Transverse colon (tissue), 4 donors: ENCODE data around the gene CD163. TPM values are rescaled to one million over a fixed set of nuclear protein-coding genes. Genes with fewer than 3 reads are reported as not detected.

Source experiments
- DNase-seq: peaks from one replicate; pipeline ENCODE4 v3.0.0-alpha.2; 2019
- H3K27ac ChIP-seq, 4 donors: fragments of 200-600 bp; sonication (generic); 2 replicates each; pipeline ENCODE4 v1.5.1; 2016 to 2018; ENCODE audit warnings: inconsistent platforms in 4 of 4
- H3K27me3 ChIP-seq: fragments of 200-600 bp; sonication (generic); 2 replicates; pipeline ENCODE4 v1.5.1; 2017; ENCODE audit warnings: inconsistent platforms
- H3K36me3 ChIP-seq, 4 donors: fragments of 200-600 bp; sonication (generic); 2 replicates each; pipeline ENCODE4 v1.5.1; 2017 to 2019; ENCODE audit warnings: inconsistent platforms in 4 of 4
- H3K4me1 ChIP-seq, 4 donors: fragments of 200-600 bp; sonication (generic); 2 replicates each; pipeline ENCODE4 v1.5.1; 2017 to 2020; ENCODE audit warnings: inconsistent platforms in 4 of 4
- H3K4me3 ChIP-seq, 4 donors: fragments of 200-600 bp; sonication (generic); 1 replicate in 1 of 4; 2 replicates in 3 of 4; pipeline versions ENCODE4 v1.5.1 to v1.6.1; 2017 to 2019; ENCODE audit warnings: inconsistent platforms in 4 of 4
- H3K9me3 ChIP-seq, 2 donors: fragments of 200-600 bp; sonication (generic); 2 replicates each; pipeline ENCODE4 v1.5.1; 2017 to 2019; ENCODE audit warnings: inconsistent platforms in 2 of 2
- CTCF ChIP-seq, 5 experiments: fragments of 200-600 bp in 3 of 5; fragments of 450-650 bp in 2 of 5; sonication (generic) in 3 of 5; IDR thresholded peaks; 1 replicate in 2 of 5; 2 replicates in 3 of 5; pipeline ENCODE4 v1.5.1; 2016 to 2017; ENCODE audit warnings: antibody characterized with exemption in 5 of 5, inconsistent platforms in 3 of 5, mild to moderate bottlenecking in 2 of 5, moderate library complexity in 1 of 5
- EP300 ChIP-seq: sonication (generic); formaldehyde crosslinking; IDR thresholded peaks from one replicate; pipeline ENCODE4 v1.6.1; 2017; ENCODE audit warnings: antibody characterized with exemption, low read depth
- POLR2A ChIP-seq: fragments of 450-650 bp; IDR thresholded peaks from one replicate; pipeline ENCODE4 v1.6.1; 2016; ENCODE audit warnings: antibody characterized with exemption, mild to moderate bottlenecking, moderate library complexity
- POLR2AphosphoS5 ChIP-seq, 3 donors: sonication (generic); formaldehyde crosslinking; IDR thresholded peaks; one replicate each; pipeline ENCODE4 v1.6.1; 2016; ENCODE audit warnings: antibody characterized with exemption in 3 of 3
- WGBS, 2 donors: methylation state at CpG; one replicate each; pipeline ENCODE4 v1.1.5; 2018; ENCODE audit warnings: low coverage in 1 of 2; 5-methylcytosine and 5-hydroxymethylcytosine counted together
- in situ Hi-C, 4 donors: fragments of 200-750 bp; cut with MboI; loops; one replicate each; pipeline versions ENCODE4 v1.15.0 to v1.15.1; 2017; ENCODE audit warnings: low sequenced_read_pairs in 3 of 4, low pct_ligation_motif_present in 1 of 4, low pct_unique_long_range_greater_than_20kb in 1 of 4
- intact Hi-C: fragments of 100-400 bp; cut with DNase I; formaldehyde crosslinking; loops from one replicate; pipeline ENCODE4 v1.15.1; 2023; ENCODE audit warnings: low total_unique reads
- total RNA-seq, 4 donors: library from RNA; depleted of rRNA; stranded (reverse); fragments of >200 nt; gene quantifications; one replicate each; pipeline ENCODE4 v1.1.0, GENCODE V29; 2016

Gene CD163
- total RNA-seq, 4 donors from 2014 or later: 14.9 to 80.3 (median 43.8) TPM

DNA sequence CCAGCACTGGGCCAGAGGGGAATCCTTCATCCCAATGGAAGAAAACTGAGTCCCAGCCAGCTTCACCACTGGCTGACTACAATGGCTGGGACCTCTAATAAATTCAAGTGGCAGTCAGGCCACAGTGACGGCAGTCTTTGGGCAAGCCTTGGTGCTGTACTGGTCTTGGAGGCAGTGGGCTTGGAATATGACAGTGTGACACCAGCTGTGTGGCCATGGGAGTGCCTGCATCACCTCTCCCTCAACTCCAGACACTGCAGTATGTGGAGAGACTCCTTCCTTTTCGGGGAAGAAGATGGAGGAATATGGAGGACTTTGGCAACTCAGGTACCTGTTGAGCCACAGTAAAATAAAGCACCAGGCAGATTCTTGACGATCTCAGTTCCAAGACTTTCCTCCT, 43.6 kb downstream of the CD163 start:
- H3K36me3 ChIP-seq: no peaks in the 10 kb centered on the region
- no peak overlapping the region for H3K4me3 ChIP-seq
- no peak for DNase-seq
- intact Hi-C loops (no loop called here), in situ Hi-C loops (loop anchor here in 3 of 4 donors (5.0 to 10.0 kb wide), 2 partner anchors 235 to 238 kb away; no protein-coding TSS in a partner anchor)
- no peaks in the 10 kb centered on the region for H3K9me3 ChIP-seq
- H3K27ac ChIP-seq: no peak overlapping the region
- H3K4me1 ChIP-seq: no peaks in the 10 kb centered on the region
- WGBS, 2 donors: 81% methylated on average over 3 of the region's 3 CpGs; no CpG with 5 or more reads in 1 of the 2 donors
- no peak for TF ChIP-seq EP300
- TF ChIP-seq POLR2AphosphoS5 (IDR thresholded peaks at IDR 0.05): no peak
- TF ChIP-seq CTCF (IDR thresholded peaks at IDR 0.05): no peak
- TF ChIP-seq POLR2A: no peak
- H3K27me3 ChIP-seq: no peaks in the 10 kb centered on the region

GRCh38 chr12:7451756-7452155, 51.8 kb downstream of the CD163 start:
- Histone ChIP-seq H3K4me3 (no peak overlapping the region), H3K27me3 (no peaks in the 10 kb centered on the region), H3K4me1 (no peaks in the 10 kb centered on the region), H3K27ac (no peak overlapping the region), H3K9me3 (no peaks in the 10 kb centered on the region), H3K36me3 (no peaks in the 10 kb centered on the region)
- intact Hi-C loops: no loop called here
- no peak for DNase-seq
- WGBS, 2 donors: 67 to 77% methylated on average over 3 of the region's 3 CpGs
- TF ChIP-seq POLR2AphosphoS5 (IDR thresholded peaks at IDR 0.05) (no peak), EP300 (no peak), CTCF (IDR thresholded peaks at IDR 0.05) (no peak), POLR2A (no peak)
- in situ Hi-C loops: no loop called here

DNA sequence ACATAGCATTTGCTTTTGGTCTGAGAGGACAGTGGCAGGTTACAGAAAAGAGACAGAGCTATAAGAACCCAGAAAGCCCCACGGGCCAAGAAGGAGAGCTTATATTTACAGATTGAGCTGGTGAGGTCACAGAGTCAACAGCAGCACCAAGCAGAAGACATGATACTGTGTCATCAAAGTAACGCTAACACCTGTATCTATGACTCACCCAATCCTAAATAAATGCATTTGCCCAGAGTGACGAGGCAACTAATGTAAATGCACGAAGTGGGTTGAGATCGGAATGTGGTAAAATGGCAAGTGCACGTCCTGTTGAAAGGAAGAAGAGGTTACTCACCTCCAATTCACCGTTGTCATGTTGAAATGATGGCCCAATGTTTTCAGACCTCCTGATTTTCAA, 52.9 kb downstream of the CD163 start:
- Histone ChIP-seq H3K4me1 (no peaks in the 10 kb centered on the region), H3K27ac (no peak overlapping the region), H3K9me3 (no peaks in the 10 kb centered on the region), H3K27me3 (no peaks in the 10 kb centered on the region), H3K36me3 (no peaks in the 10 kb centered on the region), H3K4me3 (no peak overlapping the region)
- in situ Hi-C loops: no loop called here
- intact Hi-C loops: no loop called here
- WGBS, 2 donors: 74 to 75% methylated on average over 7 of the region's 7 CpGs
- DNase-seq: no peak
- no peak for TF ChIP-seq CTCF (IDR thresholded peaks at IDR 0.05)
- TF ChIP-seq POLR2AphosphoS5 (IDR thresholded peaks at IDR 0.05): no peak
- no peak for TF ChIP-seq EP300
- no peak for TF ChIP-seq POLR2A

- H3K9me3 ChIP-seq: no peaks in the 10 kb centered on the region
- no peak overlapping the region for H3K27ac ChIP-seq
- TF ChIP-seq POLR2AphosphoS5 (IDR thresholded peaks at IDR 0.05) (no peak), EP300 (no peak), POLR2A (no peak), CTCF (IDR thresholded peaks at IDR 0.05) (no peak)
- no peak for DNase-seq
- H3K4me1 ChIP-seq: peaks cover 0 to 3% (median 0%) of the 10 kb centered on the region in 4 donors
- intact Hi-C loops (no loop called here), in situ Hi-C loops (no loop called here)
- H3K27me3 ChIP-seq: no peaks in the 10 kb centered on the region
- H3K36me3 ChIP-seq: no peaks in the 10 kb centered on the region
- no peak overlapping the region for H3K4me3 ChIP-seq
- WGBS, 2 donors: 73 to 75% methylated on average over 1 of the region's 1 CpG
Observed at GRCh38 chr12:7448099-7448498, 55.5 kb downstream of the CD163 start.
